HG03060 (cell line): ENCODE data around the gene PDRG1.

Experiments
- ATAC-seq: cut with Tn5 transposase; IDR thresholded peaks from one replicate; pipeline ENCODE4 v1.9.1; 2021; ENCODE audit warnings: low read depth, moderate number of reproducible peaks; ENCODE audit not compliant: unreplicated experiment

Gene PDRG1

GRCh38 chr20:31951530-31952453, at the start of gene PDRG1:
PDRG1 (minus strand) TSS chr20:31952046; CDS start chr20:31951961, 85 bp downstream.
- ATAC-seq, result peak; percentile 89

DNA sequence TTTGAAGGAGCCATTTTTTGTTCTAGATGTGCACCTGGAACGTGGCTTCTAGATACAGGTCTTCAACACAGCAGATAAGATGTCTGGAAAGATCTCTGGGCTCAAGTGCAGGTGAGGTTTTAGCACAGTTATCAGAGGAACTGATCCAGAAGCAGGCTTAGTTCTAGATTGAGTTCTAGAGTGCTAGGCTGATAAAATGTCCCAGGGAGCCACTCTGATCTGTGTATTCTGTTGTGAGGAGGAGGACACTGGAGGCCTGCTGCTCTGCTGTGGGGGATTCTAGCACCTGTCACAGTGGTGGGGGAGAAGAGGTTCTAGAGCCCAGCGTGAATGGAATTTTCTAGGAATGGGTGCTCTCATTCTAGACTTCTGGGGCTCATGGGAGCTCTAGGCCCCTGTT, 46.4 kb upstream of the PDRG1 start:
- ATAC-seq, result no peak

GRCh38 chr20:31996996-31997395, 45.1 kb upstream of the PDRG1 start:
- no peak for ATAC-seq

- no peak for ATAC-seq
These were observed 40.2 kb upstream of the PDRG1 start for GRCh38 chr20:31992086-31992485.

DNA sequence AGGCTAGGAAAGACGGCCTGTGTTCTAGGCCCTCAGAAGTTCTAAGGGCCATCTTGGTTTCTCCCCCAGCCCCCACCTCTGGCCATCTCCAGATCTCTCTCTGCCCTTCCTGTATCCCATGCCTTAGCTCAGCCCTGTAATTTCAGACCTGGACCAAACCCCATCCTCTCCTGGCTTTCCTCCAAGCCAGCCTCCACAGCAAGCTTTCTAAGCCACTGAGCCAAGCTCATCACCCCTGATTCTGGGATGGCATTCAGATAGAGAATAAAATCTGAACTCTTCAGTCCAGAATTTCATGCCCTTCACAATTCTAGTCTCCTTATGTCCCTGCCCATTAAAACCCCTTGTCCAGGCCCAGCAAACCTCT, 39.5 kb upstream of the PDRG1 start:
- no peak for ATAC-seq

DNA sequence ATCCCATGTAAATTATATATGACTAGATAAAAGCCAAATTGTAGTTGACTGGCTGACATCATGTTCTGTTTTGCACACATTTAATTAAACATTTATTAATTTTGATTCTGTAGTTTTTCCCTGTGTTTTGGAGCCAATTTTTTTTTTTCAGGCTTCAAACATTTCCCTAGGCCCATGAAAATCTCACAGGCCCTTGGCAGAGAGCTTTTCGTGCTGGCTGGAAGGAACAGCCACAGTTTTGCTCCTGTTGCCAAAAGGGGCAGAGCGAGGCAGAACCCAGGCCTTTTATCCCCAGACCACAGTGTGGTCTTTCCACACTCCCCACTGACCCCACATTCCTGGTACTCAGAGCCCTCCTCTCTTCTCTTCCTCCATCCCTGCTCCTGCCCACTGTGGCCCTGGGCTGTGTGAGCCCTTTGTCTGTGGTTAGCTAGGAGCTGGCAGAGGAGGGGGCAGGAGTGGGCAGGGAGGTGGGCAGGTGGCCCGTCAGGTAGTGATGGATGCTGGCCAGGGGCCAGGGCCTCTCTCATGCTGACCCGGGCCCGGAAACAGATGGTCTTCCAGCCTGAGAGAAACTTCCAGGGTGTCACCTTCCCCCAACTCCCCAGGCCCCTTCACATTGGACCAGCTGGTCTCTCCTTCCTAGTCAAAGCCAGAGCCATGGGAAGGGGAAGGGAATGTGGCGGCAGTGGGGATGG, 38.9 kb upstream of the PDRG1 start:
- no peak for ATAC-seq

DNA sequence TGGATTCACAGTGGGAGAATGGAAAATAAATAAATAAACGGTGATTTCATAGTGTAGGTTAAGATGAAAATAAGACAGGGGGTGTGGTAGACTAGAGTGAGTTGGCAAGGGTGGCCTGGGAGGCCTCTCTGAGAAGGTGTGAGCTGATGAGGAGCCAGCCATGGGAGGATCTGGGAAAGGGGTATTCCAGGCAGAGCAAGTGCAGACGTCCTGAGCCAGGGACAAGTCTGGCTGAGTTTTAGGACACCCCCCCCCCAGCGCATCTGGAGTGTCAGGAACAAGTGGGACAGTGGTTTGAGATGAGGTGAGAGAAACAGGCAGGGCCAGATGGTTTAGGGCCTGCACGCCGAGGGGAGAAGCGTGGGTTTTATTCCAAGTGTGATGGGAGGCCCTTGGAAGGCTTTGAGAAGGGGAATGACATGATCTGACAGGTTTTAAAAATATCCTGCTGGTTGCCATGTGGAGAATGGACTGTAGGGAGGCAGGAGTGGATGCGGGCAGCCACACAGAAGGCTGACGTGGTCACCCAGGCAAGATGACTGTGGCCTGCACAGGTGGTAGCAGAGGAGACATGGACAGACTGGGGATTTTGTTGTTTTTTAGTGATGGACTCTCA, 37.3 kb upstream of the PDRG1 start:
- ATAC-seq, result no peak

GRCh38 chr20:31988430-31989015, 36.7 kb upstream of the PDRG1 start:
- ATAC-seq, result no peak

DNA sequence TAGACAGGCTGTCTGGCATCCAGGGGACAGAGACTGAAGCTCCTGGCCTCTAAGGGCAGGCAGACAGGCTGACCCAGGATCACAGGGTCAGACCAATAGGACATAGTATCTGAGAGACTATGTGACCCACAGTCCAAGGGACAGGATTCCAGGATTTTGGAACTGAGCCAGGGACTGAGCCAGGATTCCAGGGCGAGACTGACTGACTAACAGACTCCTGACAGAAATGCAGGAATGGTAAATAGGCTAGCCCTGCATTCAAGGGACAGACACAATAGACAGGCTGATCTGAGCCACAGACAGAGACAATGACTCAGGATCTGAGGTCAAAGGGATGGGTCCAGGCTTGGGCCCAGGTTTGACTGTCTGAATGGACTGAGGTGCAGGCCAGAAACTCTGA, 35.9 kb upstream of the PDRG1 start:
- no peak for ATAC-seq

GRCh38 chr20:31984981-31985471, 33.2 kb upstream of the PDRG1 start:
- no peak for ATAC-seq

DNA sequence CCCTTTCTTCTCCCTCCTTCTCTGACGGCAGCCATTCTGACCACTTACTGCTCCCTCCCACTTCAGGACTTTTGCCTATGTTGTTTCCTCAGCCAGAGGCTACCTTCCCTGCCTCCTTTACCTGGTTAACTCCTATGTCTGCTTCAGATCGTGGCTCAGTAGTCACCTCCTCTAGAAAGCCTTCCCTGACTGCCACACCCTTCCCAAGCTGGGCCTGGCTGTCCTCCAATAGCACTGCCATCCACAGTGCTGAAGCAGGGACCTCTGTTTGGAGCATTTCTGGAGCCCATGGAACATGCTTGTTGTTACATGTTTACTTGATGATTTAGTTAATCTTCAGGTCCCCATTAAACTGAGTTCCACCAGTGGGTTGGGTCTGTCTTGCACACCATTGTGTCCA, 29.9 kb upstream of the PDRG1 start:
- ATAC-seq, result no peak

DNA sequence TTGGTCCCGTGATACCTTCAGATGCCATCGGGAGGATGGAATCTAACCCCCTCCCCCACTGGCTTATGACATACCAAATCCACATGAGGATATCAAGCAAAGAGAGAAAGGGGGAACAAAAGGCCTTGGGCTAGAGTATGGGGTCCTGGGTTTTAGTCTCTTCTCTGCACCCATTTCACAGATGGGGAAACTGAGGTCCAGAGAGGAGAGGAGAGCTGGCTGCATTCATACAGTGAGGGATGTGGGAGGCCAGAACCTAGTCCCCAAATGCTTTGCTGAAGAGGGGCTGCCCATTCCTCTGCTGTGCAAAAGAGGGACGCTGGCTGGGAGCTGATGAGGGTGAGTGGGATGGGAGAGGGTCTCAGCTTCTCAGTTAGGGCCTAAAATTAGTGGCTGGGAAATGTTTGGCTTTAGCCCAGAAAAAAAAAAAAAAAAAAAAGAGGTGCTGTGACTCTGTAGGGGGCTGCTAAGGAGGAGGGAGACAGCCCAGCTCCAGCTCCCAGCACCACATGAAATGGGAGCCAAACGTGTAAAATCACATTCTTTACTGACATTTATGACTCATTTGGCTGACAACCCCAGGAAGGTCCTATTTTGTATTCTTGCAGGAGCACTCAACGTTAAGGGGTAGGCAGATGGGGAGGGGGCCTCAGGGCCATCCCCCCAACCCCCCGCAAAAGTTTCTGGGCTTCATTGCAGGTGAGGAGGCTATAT, 28.0 kb upstream of the PDRG1 start:
- no peak for ATAC-seq

GRCh38 chr20:31977080-31977479, 25.2 kb upstream of the PDRG1 start:
- ATAC-seq, result no peak

DNA sequence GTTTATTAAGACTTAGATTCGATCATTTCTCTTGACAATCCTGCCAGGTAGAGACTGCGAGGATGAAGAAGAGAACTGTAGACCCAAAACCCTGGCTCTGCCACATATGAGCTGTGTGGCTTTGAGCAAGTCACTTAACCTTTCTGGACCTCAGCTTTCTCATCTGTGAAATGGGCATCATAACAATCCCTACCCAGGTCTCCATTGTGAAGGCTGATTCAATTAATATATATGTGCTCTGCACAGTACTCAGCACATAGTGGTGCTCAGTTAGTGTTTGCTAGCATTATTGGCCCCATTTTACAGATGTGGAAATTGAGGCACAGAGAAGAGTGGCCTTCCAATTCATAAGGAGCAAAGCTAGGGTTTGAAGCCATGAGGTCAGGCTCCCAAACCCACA, 24.0 kb upstream of the PDRG1 start:
- no peak for ATAC-seq

DNA sequence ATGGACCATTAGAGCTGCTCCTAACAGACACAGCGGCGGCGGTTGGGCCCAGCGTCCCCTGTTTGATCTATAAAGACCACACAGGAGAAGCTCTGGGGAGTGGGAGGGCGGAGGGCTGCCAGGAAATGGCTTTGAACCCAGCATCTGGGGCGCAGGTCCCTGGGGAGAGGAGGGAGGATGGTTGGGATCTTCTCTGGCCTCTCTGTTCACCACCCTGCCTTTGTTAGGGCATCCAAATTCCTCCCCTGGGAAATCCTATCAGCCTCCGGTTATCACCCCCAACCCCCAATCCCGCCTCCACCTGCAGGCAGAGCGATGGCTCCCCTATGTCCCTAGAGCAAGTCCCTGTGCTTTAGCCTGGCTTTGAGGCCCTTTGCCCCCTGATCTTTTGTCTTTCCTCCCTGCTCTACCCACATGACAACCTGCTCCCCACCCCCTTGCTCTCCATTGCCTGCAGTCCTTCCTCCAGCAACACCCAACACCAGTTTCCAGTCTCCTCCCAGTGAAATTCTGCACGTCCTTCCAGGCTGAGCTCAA, 23.2 kb upstream of the PDRG1 start:
- ATAC-seq, result no peak

GRCh38 chr20:31974296-31974695, 22.4 kb upstream of the PDRG1 start:
- ATAC-seq, result no peak

- no peak for ATAC-seq
These were observed 20.7 kb upstream of the PDRG1 start for GRCh38 chr20:31972471-31973021.

DNA sequence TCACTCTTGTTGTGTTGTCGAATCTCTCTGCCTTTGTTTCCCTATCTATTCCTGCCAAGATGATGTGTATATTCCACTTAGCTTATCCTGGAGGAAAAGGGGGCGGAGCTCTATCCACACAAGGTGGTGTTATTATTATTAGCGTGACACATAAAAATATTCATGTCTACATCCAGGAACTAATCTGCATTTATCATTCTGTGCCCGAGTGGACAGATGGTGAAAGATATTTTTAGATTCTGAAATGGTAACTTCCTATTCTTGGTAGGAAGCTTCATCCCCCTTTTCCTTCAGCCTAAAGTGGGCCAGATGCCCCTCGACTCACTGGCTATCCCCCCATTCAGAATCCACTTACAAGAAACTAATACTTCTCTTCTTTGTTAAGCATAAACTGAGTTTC, 18.1 kb upstream of the PDRG1 start:
- no peak for ATAC-seq

GRCh38 chr20:31968291-31969126, 16.7 kb upstream of the PDRG1 start:
- ATAC-seq, result no peak
